Measurements from ENCODE around the gene KCNMA1.
"Not testable (repeated sequence)": the region's sequence is repeated elsewhere in the genome, so short reads cannot be mapped to it uniquely, and the experiment has no call there.

Gene KCNMA1

DNA sequence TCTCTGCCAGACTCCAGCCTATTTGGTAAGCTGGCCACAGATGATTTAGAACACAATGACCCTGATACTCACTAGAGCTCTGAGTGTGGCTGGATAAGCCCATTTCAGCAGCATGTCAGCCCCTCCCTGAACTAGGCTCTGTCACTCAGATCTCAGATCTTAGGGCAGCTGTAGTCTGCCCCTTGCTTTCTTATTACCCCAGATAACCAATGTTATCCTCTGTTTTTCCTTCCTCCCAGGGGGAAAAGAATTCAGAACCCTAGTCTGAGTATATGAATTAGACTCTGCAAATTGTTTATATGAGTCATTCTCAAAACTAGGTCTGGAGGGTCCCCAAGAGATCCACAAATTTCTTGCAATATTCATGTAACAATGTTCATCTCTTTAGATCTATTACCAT is 286.2 kb downstream of the KCNMA1 start:
- DNase-seq, result no peak

DNA sequence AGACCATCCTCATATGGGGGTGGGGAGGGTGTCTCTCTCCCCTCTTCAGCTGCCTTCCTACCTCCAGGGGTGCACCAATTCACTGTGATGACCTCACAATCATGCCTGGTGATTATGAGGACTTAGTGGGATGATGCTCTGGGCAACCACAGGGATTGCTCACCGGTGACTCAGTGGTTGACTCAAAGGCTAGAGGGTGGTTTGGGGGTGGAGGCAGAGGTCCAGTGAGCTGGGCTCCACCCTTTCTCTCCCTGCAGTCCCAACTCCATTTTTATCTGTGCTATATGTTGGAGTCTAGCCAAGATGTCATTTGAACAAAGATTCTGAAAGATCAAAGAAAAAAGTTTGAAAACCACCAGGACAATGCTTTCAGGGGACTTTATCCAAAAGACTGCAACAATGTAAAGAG is 286.9 kb downstream of the KCNMA1 start:
- DNase-seq, result no peak

- DNase-seq, result no peak
These were observed 287.5 kb downstream of the KCNMA1 start for GRCh38 chr10:77350134-77350533.

DNA sequence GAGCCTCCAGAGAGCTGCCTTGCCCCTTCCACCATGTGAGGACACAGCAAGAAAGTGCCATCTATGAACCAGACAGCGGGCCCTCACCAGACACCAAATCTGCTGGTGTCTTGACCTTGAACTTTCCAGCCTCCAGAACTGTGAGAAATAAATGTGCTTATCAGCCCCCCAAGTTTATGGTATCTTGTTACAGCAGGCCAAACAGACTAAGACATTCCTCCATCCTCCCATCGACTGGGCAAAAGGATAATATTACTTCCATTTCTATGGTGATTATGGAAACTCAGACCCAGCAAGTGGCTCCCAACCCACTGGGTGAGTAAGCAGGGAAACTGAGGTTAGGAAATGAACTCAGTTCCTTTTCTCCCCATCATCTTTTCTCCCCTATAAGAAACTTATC is 288.4 kb downstream of the KCNMA1 start:
- DNase-seq, result no peak

DNA sequence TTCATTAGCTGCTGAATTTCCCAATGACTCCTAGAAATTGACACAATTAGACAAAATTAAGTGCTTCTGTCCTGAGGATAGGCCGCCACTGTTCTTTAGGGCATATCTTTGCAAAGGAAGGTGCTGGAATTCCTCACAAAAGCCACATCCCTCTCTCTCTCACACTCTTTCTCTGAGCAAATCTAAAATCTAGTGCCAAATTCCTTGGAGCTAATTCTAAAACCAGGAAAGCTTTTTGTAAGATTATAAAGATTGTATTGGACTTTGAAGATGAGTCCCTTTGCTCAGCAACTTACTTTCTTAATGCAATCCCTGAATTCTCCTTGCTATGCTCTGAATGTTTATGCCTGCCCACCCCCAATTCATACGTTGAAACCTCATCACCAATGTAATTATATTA is 288.9 kb downstream of the KCNMA1 start:
- DNase-seq, result no peak

DNA sequence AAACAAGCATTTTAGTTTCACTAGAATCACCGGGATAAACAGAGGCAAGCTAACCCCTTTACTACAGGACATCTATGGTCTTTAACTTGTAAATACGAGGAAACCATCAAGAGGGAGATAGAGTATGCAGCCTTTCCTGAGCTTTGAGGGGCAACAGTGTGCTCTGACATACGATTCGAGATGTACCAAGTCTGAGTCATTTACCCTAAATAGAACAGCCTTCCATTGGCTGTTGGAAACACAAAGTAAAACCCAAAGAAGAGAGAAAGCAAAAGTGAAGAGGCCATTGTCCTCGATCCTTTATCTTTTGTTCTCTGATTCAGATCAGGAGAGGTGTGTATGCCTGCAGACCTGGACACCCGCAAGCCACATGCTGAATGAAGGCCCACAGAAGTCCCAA is 289.5 kb downstream of the KCNMA1 start:
- DNase-seq, result no peak

- no peak for DNase-seq
These were observed 290.6 kb downstream of the KCNMA1 start for GRCh38 chr10:77347052-77347451.

DNA sequence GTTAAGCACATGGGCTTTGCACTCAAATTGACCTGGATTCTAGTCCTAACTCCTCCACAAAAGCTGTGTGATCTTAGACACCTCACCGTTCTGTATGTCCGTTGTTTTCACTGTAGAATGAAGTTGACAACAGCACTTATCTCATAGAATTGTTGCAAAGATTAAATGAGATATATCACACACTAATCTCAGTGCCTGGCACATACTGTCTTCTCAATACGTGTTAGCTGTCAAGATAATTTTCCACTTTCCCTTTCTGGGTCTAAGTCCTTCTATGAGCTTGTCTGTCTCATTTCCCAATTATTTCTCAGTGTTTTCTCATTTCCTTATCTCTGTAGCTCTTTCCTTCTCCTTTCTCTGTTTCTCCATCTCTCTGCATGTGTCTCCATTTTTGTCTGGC is 296.6 kb downstream of the KCNMA1 start:
- DNase-seq, result no peak

DNA sequence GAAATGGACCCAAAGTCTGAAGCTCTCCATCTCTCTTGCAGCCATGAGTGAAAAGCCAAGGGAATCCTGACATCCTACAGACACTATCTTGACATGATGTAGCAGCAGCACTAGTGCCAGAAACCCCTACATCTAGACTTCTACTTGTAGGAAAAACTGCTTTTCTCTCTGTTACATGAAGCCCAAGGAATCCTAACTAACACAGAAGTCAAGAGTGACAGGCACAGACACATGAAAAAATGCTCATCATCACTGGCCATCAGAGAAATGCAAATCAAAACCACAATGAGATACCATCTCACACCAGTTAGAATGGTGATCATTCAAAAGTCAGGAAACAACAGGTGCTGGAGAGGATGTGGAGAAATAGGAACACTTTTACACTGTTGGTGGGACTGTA is 297.7 kb downstream of the KCNMA1 start:
- not testable (repeated sequence) for DNase-seq

GRCh38 chr10:77339166-77339565 is 298.4 kb downstream of the KCNMA1 start:
- DNase-seq, result no peak

DNA sequence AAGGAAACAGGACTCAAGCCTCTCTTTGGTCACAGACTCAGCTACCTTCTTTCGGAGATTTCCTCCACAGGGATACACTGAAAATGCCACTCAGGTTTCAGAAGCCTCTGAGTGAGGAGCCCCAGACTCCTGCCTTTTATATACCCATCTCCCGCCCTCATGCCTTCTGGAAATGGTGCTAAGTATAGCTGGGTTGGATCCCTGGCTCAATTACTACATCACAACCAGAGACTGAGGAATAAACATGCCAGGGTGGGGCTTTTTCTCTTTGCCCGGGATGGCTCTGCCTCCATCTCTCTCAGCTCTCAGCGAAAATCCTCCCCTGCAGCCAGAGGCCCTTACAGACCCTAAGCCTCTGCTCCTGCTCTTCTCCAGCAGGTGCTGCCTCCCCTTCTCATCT is 299.5 kb downstream of the KCNMA1 start:
- DNase-seq, result no peak

GRCh38 chr10:77334501-77334900 is 303.1 kb downstream of the KCNMA1 start:
- DNase-seq, result no peak

- no peak for DNase-seq
These were observed 303.8 kb downstream of the KCNMA1 start for GRCh38 chr10:77333610-77334340.

GRCh38 chr10:77332256-77332655 is 305.4 kb downstream of the KCNMA1 start:
- DNase-seq, result no peak

GRCh38 chr10:77328272-77328816 is 309.3 kb downstream of the KCNMA1 start:
- no peak for DNase-seq

- no peak for DNase-seq
These were observed 312.4 kb downstream of the KCNMA1 start for GRCh38 chr10:77325233-77325537.

- no peak for DNase-seq
These were observed 315.8 kb downstream of the KCNMA1 start for GRCh38 chr10:77321838-77322237.

- DNase-seq, result no peak
These were observed 316.6 kb downstream of the KCNMA1 start for GRCh38 chr10:77320971-77321471.

DNA sequence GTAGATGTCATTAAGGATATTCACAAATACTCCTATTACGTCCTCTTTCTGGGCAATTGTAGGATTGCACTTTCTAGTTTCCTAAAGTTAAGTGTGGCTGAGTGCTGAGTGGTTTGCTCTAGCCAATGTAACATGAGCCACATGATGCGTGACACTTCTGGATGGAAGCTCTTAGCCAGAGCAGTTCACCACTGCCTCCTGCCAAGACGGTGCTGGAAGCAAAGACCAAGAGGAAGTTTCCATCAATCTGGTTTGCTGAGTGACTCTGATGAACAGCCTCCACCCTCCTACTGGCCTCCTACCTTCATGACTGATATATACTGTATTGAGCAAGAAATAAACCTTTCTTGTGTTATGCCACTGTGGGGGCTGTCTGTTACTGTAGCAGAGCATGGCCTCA is 318.1 kb downstream of the KCNMA1 start:
- DNase-seq, result no peak

GRCh38 chr10:77318739-77319138 is 318.9 kb downstream of the KCNMA1 start:
- no peak for DNase-seq

DNA sequence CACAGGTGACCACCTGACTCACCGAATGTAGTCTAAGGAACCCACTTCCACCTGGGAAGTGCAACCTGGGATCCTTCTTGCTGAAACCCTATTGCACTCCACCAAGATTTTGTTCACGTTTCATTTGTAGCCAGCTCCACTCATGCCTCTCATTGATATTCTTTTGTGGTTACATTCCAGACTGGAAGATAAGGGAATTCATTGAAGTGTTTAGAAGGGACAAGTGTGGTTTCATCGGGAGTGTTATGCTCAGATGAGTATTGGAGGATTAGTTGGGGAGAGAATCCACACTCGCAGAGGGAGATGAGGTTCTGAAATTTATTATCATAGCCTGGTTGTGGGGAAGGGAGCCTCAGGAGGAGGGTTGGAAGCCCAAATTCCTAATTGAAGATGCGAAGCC is 320.4 kb downstream of the KCNMA1 start:
- no peak for DNase-seq

- no peak for DNase-seq
These were observed 322.0 kb downstream of the KCNMA1 start for GRCh38 chr10:77315496-77316129.

GRCh38 chr10:77313066-77313750 is 324.4 kb downstream of the KCNMA1 start:
- DNase-seq, result no peak

DNA sequence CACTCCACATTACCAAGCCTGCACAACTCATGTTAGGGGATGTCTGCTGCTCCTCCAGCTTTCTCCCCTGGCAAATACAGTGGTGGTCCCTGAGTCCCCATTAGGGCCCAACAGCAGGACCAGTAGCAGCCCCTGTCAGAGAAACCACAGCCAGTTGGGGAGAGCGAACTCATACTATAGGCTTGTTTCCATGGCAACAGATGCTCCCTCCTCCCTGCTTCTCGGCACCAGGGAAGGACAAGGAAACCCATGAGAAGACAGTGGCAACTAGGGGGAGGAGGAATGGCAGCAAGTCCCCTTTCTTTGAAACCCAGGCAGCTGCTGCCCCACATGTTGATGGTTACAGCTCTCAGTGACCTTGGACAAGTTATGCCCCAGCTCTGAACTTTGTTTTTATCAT is 326.4 kb downstream of the KCNMA1 start:
- DNase-seq, result no peak

Data from CD4-positive, alpha-beta T cell treated with Interleukin-4 for 4 hours (primary cell).